ENCODE results near the gene LRRC34.
A peak's percentile ranks its signal among the peaks of the same experiment; 100 is the strongest.

The LRRC34 gene

GRCh38 chr3:169835533-169835932, 22.8 kb upstream of the LRRC34 start:
- no peak overlapping the region for H3K4me3 ChIP-seq (ENCODE audit: low read length)
- TF ChIP-seq CTCF (conservative IDR thresholded peaks at IDR 0.05; ENCODE audit: low read length) = no peak
- DNase-seq (ENCODE audit: low read depth) = no peak

- TF ChIP-seq CTCF (conservative IDR thresholded peaks at IDR 0.05; ENCODE audit: low read length) = no peak
- no peak overlapping the region for H3K4me3 ChIP-seq (ENCODE audit: low read length)
- no peak for DNase-seq (ENCODE audit: low read depth)
These were observed 15.0 kb upstream of the LRRC34 start for GRCh38 chr3:169827712-169828111.

- DNase-seq (ENCODE audit: low read depth) = no peak
- no peak overlapping the region for H3K4me3 ChIP-seq (ENCODE audit: low read length)
- TF ChIP-seq CTCF (conservative IDR thresholded peaks at IDR 0.05; ENCODE audit: low read length) = no peak
These were observed 12.6 kb upstream of the LRRC34 start for GRCh38 chr3:169825316-169825715.

- DNase-seq (ENCODE audit: low read depth) = no peak
- TF ChIP-seq CTCF (conservative IDR thresholded peaks at IDR 0.05; ENCODE audit: low read length) = no peak
- H3K4me3 ChIP-seq (ENCODE audit: low read length) = no peak overlapping the region
These were observed 10.3 kb upstream of the LRRC34 start for GRCh38 chr3:169822983-169823382.

GRCh38 chr3:169822540-169822939, 9.8 kb upstream of the LRRC34 start:
- DNase-seq (ENCODE audit: low read depth) = no peak
- TF ChIP-seq CTCF (conservative IDR thresholded peaks at IDR 0.05; ENCODE audit: low read length) = no peak
- no peak overlapping the region for H3K4me3 ChIP-seq (ENCODE audit: low read length)

- TF ChIP-seq CTCF (conservative IDR thresholded peaks at IDR 0.05; ENCODE audit: low read length) = no peak
- no peak overlapping the region for H3K4me3 ChIP-seq (ENCODE audit: low read length)
- DNase-seq (ENCODE audit: low read depth) = no peak
These were observed 9.4 kb upstream of the LRRC34 start for GRCh38 chr3:169822091-169822490.

- H3K4me3 ChIP-seq (ENCODE audit: low read length) = no peak overlapping the region
- TF ChIP-seq CTCF (conservative IDR thresholded peaks at IDR 0.05; ENCODE audit: low read length) = no peak
- DNase-seq (ENCODE audit: low read depth) = peak; percentile 45
These were observed 5.6 kb upstream of the LRRC34 start for GRCh38 chr3:169818316-169818715.

Data from AG10803 (cell line).